Naive thymus-derived CD8-positive, alpha-beta T cell (primary cell): Measurements from ENCODE around the gene IFI44L. TPM values are rescaled to one million over a fixed set of nuclear protein-coding genes. Genes with fewer than 3 reads are reported as not detected.

ENCODE experiments used
- polyA plus RNA-seq, 3 donors: library from polyadenylated mRNA; unstranded; fragments of 300-500 nt; fragmentation: Illumina TruSeq; gene quantifications; one replicate each; pipeline ENCODE4 v1.2.3, GENCODE V29; 2021
- total RNA-seq, 8 experiments: library from RNA in 2 of 8; stranded (reverse) in 2 of 8; gene quantifications; one replicate each; pipeline ENCODE4 v1.2.3 and lab custom pipeline; 2021 to 2026

Gene IFI44L
- total and polyA plus RNA-seq, 5 experiments from 2014 or later = 0.34 to 7.0 (median 2.2) TPM

Other genes with a start within 250 kb of the IFI44L start
- gene PTGFR, start 129.5 kb upstream of the IFI44L start, total RNA-seq = not detected
- gene PTGFR, start 129.5 kb upstream of the IFI44L start, polyA plus RNA-seq = not detected
- gene IFI44, start 29.4 kb downstream of the IFI44L start, total RNA-seq = 10 to 100 TPM; 26.3 to 27.9 TPM
- 10 to 100 TPM in 1 of 3 donors, 1 to 10 TPM in 2; 6.9 to 13.9 (median 8.9) TPM for gene IFI44, start 29.4 kb downstream of the IFI44L start, polyA plus RNA-seq